Thyroid gland (tissue), 4 donors: ENCODE results near the gene SLC38A10. TPM values are rescaled to one million over a fixed set of nuclear protein-coding genes. Genes with fewer than 3 reads are reported as not detected.
A peak's percentile ranks its signal among the peaks of the same experiment; 100 is the strongest.

ENCODE experiments used
- DNase-seq, 2 donors: peaks; one replicate each; pipeline ENCODE4 v3.0.0-alpha.2; 2019
- H3K27ac ChIP-seq, 3 donors: fragments of 200-600 bp; sonication (generic); 1 replicate in 2 of 3; 2 replicates in 1 of 3; pipeline ENCODE4 v1.5.1; 2016 to 2019; ENCODE audit warnings: mild to moderate bottlenecking in 1 of 3, moderate library complexity in 1 of 3
- H3K27me3 ChIP-seq: fragments of 200-600 bp; sonication (generic); one replicate; pipeline ENCODE4 v1.5.1; 2019
- H3K36me3 ChIP-seq, 2 donors: fragments of 200-600 bp; sonication (generic); one replicate each; pipeline ENCODE4 v1.5.1; 2016 to 2019
- H3K4me1 ChIP-seq, 2 donors: fragments of 200-600 bp; sonication (generic); one replicate each; pipeline ENCODE4 v1.5.1; 2017 to 2019
- H3K4me3 ChIP-seq, 3 donors: fragments of 200-600 bp; sonication (generic); replicated peaks in 1 of 3; 1 replicate in 2 of 3; 2 replicates in 1 of 3; pipeline ENCODE4 v1.5.1; 2016; ENCODE audit warnings: mild to moderate bottlenecking in 1 of 3
- H3K9me3 ChIP-seq: fragments of 200-600 bp; sonication (generic); one replicate; pipeline ENCODE4 v1.5.1; 2017
- CTCF ChIP-seq, 6 experiments: fragments of 200-600 bp in 3 of 6; fragments of 450-650 bp in 3 of 6; sonication (generic) in 3 of 6; IDR thresholded peaks; one replicate each; pipeline ENCODE4 v1.5.1; 2016 to 2019; ENCODE audit warnings: antibody characterized with exemption in 6 of 6, mild to moderate bottlenecking in 2 of 6, inconsistent platforms in 1 of 6, moderate library complexity in 1 of 6
- POLR2A ChIP-seq, 2 donors: fragments of 450-650 bp; IDR thresholded peaks; one replicate each; pipeline ENCODE4 v1.6.1; 2017; ENCODE audit warnings: antibody characterized with exemption in 2 of 2, mild to moderate bottlenecking in 2 of 2, moderate library complexity in 1 of 2
- WGBS, 2 donors: methylation state at CpG; one replicate each; pipeline ENCODE4 v1.1.5; 2017; 5-methylcytosine and 5-hydroxymethylcytosine counted together
- intact Hi-C: fragments of 100-400 bp; cut with DNase I; formaldehyde crosslinking; loops from one replicate; pipeline ENCODE4 v1.15.1; 2023
- total RNA-seq, 4 donors: library from RNA; depleted of rRNA; stranded (reverse); fragments of >200 nt; gene quantifications; one replicate each; pipeline ENCODE4 v1.2.3, GENCODE V29; 2016

SLC38A10 gene
- total RNA-seq, 4 donors from 2014 or later = 81.8 to 140 (median 121) TPM

GRCh38 chr17:81291662-81292061 lies 3.4 kb downstream of the SLC38A10 start:
- DNase-seq = peak; percentile 83 to 85
- intact Hi-C loops = no loop called here
- Histone ChIP-seq H3K4me3 (no peak overlapping the region), H3K27me3 (no peaks in the 10 kb centered on the region), H3K27ac (no peak overlapping the region), H3K4me1 (peaks cover 18 to 43% of the 10 kb centered on the region in 2 donors), H3K9me3 (no peaks in the 10 kb centered on the region), H3K36me3 (peaks cover 0 to 6% of the 10 kb centered on the region in 2 donors)
- WGBS, 2 donors = 18 to 20% methylated on average over 7 to 14 of the region's 16 CpGs
- peak; percentile 47 to 84 (median 73) for TF ChIP-seq CTCF (IDR thresholded peaks at IDR 0.05)
- no peak for TF ChIP-seq POLR2A (IDR thresholded peaks at IDR 0.05)

GRCh38 chr17:81290230-81290629 lies 4.9 kb downstream of the SLC38A10 start:
- TF ChIP-seq POLR2A (IDR thresholded peaks at IDR 0.05) (no peak), CTCF (IDR thresholded peaks at IDR 0.05) (no peak)
- 93 to 95% methylated on average over 5 of the region's 5 CpGs for whole genome bisulfite sequencing, 2 donors
- intact Hi-C loops = no loop called here
- H3K27ac ChIP-seq = no peak overlapping the region
- H3K9me3 ChIP-seq = no peaks in the 10 kb centered on the region
- peaks cover 0 to 6% of the 10 kb centered on the region in 2 donors for H3K36me3 ChIP-seq
- no peaks in the 10 kb centered on the region for H3K27me3 ChIP-seq
- no peak for DNase-seq
- H3K4me1 ChIP-seq = peaks cover 16 to 44% of the 10 kb centered on the region in 2 donors
- H3K4me3 ChIP-seq = no peak overlapping the region

GRCh38 chr17:81289627-81290026 lies 5.5 kb downstream of the SLC38A10 start:
- intact Hi-C loops = no loop called here
- Histone ChIP-seq H3K4me3 (no peak overlapping the region), H3K27me3 (no peaks in the 10 kb centered on the region), H3K9me3 (no peaks in the 10 kb centered on the region), H3K27ac (no peak overlapping the region), H3K4me1 (peaks cover 16 to 44% of the 10 kb centered on the region in 2 donors), H3K36me3 (peaks cover 0 to 6% of the 10 kb centered on the region in 2 donors)
- TF ChIP-seq POLR2A (IDR thresholded peaks at IDR 0.05) (no peak), CTCF (IDR thresholded peaks at IDR 0.05) (no peak)
- 95 to 97% methylated on average over 21 of the region's 21 CpGs for WGBS, 2 donors
- no peak for DNase-seq

GRCh38 chr17:81288715-81289114 lies 6.4 kb downstream of the SLC38A10 start:
- 89 to 92% methylated on average over 8 of the region's 8 CpGs for WGBS, 2 donors
- no peak overlapping the region for H3K27ac ChIP-seq
- intact Hi-C loops = no loop called here
- H3K36me3 ChIP-seq = peaks cover 0 to 6% of the 10 kb centered on the region in 2 donors
- no peaks in the 10 kb centered on the region for H3K9me3 ChIP-seq
- no peaks in the 10 kb centered on the region for H3K27me3 ChIP-seq
- peaks cover 10 to 38% of the 10 kb centered on the region in 2 donors for H3K4me1 ChIP-seq
- TF ChIP-seq POLR2A (IDR thresholded peaks at IDR 0.05) (no peak), CTCF (IDR thresholded peaks at IDR 0.05) (no peak)
- DNase-seq = no peak
- no peak overlapping the region for H3K4me3 ChIP-seq

GRCh38 chr17:81287741-81288430 lies 7.2 kb downstream of the SLC38A10 start:
- H3K4me3 ChIP-seq = no peak overlapping the region
- H3K4me1 ChIP-seq = peaks cover 10 to 31% of the 10 kb centered on the region in 2 donors
- H3K36me3 ChIP-seq = peaks cover 0 to 6% of the 10 kb centered on the region in 2 donors
- H3K27me3 ChIP-seq = no peaks in the 10 kb centered on the region
- intact Hi-C loops = no loop called here
- TF ChIP-seq CTCF (IDR thresholded peaks at IDR 0.05) (no peak), POLR2A (IDR thresholded peaks at IDR 0.05) (no peak)
- H3K27ac ChIP-seq = no peak overlapping the region
- no peak for DNase-seq
- WGBS, 2 donors = 78 to 81% methylated on average over 16 of the region's 16 CpGs
- no peaks in the 10 kb centered on the region for H3K9me3 ChIP-seq
